OCI-LY3 (cell line): Measurements from ENCODE around the gene RAB8B.

Experiments used
- H2AFZ ChIP-seq: fragments of 200-600, 300-600 bp; shearing (Covaris generic); 2 replicates; pipeline ENCODE4 v1.6.0; 2014; ENCODE audit warnings: antibody characterized with exemption, low read depth, low read length
- H3K27ac ChIP-seq: fragments of 200-600, 300-600 bp; sonication (generic); 2 replicates; pipeline ENCODE4 v1.5.1; 2014; ENCODE audit warnings: mild to moderate bottlenecking, low read length, moderate library complexity, mixed read lengths
- H3K27me3 ChIP-seq: fragments of 200-600, 300-600 bp; sonication (generic); 2 replicates; pipeline ENCODE4 v1.6.1; 2014; ENCODE audit warnings: low read depth, low read length, mixed read lengths
- H3K36me3 ChIP-seq: fragments of 200-600, 300-600 bp; sonication (generic); replicated peaks from 2 replicates; pipeline ENCODE3; 2014; ENCODE audit warnings: low read depth, low read length, mixed read lengths
- H3K4me1 ChIP-seq: fragments of 300-600, 200-600 bp; sonication (generic); 2 replicates; pipeline ENCODE4 v1.6.1; 2014; ENCODE audit warnings: low read length, mixed read lengths
- H3K4me2 ChIP-seq: fragments of 200-600, 300-600 bp; sonication (generic); 2 replicates; pipeline ENCODE4 v1.6.1; 2014; ENCODE audit warnings: low read length, mixed read lengths
- H3K4me3 ChIP-seq: fragments of 300-600, 200-600 bp; sonication (generic); 2 replicates; pipeline ENCODE4 v1.5.1; 2014; ENCODE audit warnings: antibody characterized with exemption, mild to moderate bottlenecking, low read length, moderate library complexity
- H3K79me2 ChIP-seq: fragments of 300-600, 200-600 bp; shearing (Covaris generic); 2 replicates; pipeline ENCODE4 v1.6.1; 2014; ENCODE audit warnings: mild to moderate bottlenecking, low read length, mixed read lengths
- H3K9ac ChIP-seq: fragments of 300-600, 200-600 bp; shearing (Covaris generic); 2 replicates; pipeline ENCODE4 v1.6.0; 2014; ENCODE audit warnings: mild to moderate bottlenecking, low read length, moderate library complexity
- H3K9me3 ChIP-seq: fragments of 200-600, 300-600 bp; shearing (Covaris generic); 2 replicates; pipeline ENCODE4 v1.6.1; 2014; ENCODE audit warnings: low read length, mixed read lengths; ENCODE audit not compliant: insufficient read depth
- H4K20me1 ChIP-seq: fragments of 200-600, 300-600 bp; sonication (generic); 2 replicates; pipeline ENCODE4 v1.6.1; 2016; ENCODE audit warnings: low read length, mixed read lengths; ENCODE audit not compliant: insufficient read depth
- EZH2phosphoT487 ChIP-seq: fragments of 200-600 bp; shearing (Covaris generic); IDR thresholded peaks from 2 replicates; pipeline ENCODE4 v1.6.1; 2018; ENCODE audit warnings: antibody characterized with exemption, mixed run types, low read depth
- TF ChIP-seq, protein P1 (sequence below): fragments of 200-600, 300-600 bp; sonication (generic); IDR thresholded peaks from 2 replicates; pipeline ENCODE4 v1.5.1; 2014; ENCODE audit warnings: antibody characterized with exemption, low read length, low read depth

The RAB8B gene

DNA sequence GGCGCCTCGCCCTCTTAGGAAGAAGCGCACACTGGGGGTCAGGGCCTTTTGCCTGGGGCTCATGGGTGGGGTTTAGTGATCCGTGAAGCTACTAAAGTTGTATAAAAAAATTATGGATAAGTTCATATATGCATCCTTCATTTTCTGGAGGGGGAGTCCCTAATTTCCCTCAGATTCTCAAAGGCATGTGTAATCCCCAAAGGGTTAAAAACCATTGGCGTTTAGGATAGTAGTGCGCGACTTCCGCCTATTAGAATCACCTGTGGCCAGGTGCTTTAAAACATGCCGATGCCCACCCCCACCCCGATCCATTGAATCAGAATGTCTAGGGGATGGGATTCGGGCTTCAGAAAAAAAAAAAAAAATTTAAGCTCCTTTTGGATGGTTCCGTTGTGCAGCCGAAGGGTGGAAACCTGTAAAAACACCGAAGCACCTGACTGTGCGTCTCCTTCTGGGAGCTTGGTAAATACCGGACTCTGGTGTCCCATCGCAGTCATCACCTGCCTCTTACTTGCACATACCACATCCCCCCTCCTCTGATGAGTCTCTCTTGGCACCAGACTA is 88.6 kb downstream of the RAB8B start:
- Histone ChIP-seq H3K27ac (peak overlapping the region; percentile 39), H3K4me2 (peak overlapping the region; percentile 69), H3K9me3 (no peaks in the 10 kb centered on the region), H2AFZ (peak overlapping the region; percentile 86), H3K27me3 (no peaks in the 10 kb centered on the region), H3K4me1 (peaks cover 14% of the 10 kb centered on the region; the same call in 1 of the 2 replicates), H3K9ac (peak overlapping the region; percentile 91), H3K4me3 (peak overlapping the region; percentile 97), H3K36me3 (peaks cover 3% of the 10 kb centered on the region), H4K20me1 (no peaks in the 10 kb centered on the region), H3K79me2 (no peaks in the 10 kb centered on the region)
- no peak for TF ChIP-seq EZH2phosphoT487
- TF ChIP-seq, protein P1, sequence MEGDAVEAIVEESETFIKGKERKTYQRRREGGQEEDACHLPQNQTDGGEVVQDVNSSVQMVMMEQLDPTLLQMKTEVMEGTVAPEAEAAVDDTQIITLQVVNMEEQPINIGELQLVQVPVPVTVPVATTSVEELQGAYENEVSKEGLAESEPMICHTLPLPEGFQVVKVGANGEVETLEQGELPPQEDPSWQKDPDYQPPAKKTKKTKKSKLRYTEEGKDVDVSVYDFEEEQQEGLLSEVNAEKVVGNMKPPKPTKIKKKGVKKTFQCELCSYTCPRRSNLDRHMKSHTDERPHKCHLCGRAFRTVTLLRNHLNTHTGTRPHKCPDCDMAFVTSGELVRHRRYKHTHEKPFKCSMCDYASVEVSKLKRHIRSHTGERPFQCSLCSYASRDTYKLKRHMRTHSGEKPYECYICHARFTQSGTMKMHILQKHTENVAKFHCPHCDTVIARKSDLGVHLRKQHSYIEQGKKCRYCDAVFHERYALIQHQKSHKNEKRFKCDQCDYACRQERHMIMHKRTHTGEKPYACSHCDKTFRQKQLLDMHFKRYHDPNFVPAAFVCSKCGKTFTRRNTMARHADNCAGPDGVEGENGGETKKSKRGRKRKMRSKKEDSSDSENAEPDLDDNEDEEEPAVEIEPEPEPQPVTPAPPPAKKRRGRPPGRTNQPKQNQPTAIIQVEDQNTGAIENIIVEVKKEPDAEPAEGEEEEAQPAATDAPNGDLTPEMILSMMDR = no peak

DNA sequence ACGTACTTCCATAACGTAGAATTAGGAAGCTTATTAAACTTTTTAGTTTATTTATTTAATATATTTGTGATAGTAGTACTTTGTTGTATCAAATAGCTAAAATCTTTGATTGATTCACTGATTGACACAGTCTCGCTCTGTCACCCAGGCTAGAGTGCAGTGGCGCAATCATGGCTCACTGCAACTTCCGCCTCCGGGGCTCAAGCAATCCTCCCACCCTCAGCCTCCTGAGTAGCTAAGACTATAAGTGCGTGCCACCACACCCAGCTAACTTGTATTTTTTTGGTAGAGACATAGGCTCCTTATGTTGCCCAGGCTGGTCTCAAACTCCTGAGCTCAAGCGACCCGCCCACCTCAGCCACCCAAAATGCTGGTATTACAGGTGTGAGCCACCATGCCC is 93.7 kb downstream of the RAB8B start:
- no peak overlapping the region for H3K4me3 ChIP-seq
- H4K20me1 ChIP-seq = no peaks in the 10 kb centered on the region
- no peak for TF ChIP-seq EZH2phosphoT487
- TF ChIP-seq, protein P1 = no peak
- H3K9me3 ChIP-seq = no peaks in the 10 kb centered on the region
- H3K9ac ChIP-seq = no peak overlapping the region
- no peaks in the 10 kb centered on the region for H3K79me2 ChIP-seq
- H3K27ac ChIP-seq = no peak overlapping the region
- H3K36me3 ChIP-seq = peaks cover 3% of the 10 kb centered on the region
- H2AFZ ChIP-seq = no peak overlapping the region
- H3K4me2 ChIP-seq = no peak overlapping the region
- no peaks in the 10 kb centered on the region for H3K27me3 ChIP-seq
- peaks cover 6% of the 10 kb centered on the region; the same call in 1 of the 2 replicates for H3K4me1 ChIP-seq

DNA sequence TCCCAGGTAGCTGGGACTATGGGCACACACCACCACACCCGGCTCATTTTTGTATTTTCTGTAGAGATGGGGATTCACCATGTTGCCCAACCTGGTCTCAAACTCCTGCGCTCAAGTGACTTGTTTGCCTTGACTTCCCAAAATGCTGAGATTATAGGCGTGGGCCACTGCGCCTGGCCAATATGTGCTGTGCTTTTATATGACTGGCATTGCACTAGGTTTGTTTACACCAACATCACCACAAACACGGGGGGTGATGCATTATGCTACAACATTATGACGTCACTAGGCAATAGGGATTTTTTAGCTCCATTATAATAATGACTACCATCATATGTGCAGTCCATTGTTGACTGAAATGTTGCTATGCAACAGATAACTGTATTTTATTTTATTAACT is 94.9 kb downstream of the RAB8B start:
- Histone ChIP-seq H3K27me3 (no peaks in the 10 kb centered on the region), H3K27ac (no peak overlapping the region), H3K9ac (no peak overlapping the region), H3K79me2 (no peaks in the 10 kb centered on the region), H3K4me1 (peaks cover 6% of the 10 kb centered on the region; the same call in 1 of the 2 replicates), H3K4me3 (no peak overlapping the region), H3K9me3 (no peaks in the 10 kb centered on the region), H4K20me1 (no peaks in the 10 kb centered on the region), H3K36me3 (peaks cover 3% of the 10 kb centered on the region), H3K4me2 (no peak overlapping the region), H2AFZ (no peak overlapping the region)
- TF ChIP-seq, protein P1 = no peak
- no peak for TF ChIP-seq EZH2phosphoT487

DNA sequence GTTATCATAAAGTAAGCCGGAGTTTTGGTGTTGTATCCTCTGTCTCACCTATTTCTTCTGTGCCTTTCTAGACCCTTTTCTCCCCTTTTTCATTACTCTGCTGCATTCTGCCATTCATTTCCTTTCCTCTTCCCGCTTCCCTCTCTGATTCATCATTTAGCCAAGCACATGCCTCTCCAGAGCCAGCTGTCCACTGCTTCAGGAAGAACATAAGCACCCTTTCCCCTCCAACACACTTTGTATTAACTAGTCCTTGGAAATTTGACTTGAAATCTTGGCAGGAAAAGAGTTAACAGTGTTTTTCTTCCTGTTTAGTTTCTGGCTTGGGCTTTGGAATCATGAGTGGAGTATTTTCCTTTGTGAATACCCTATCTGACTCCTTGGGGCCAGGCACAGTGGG is 97.7 kb downstream of the RAB8B start:
- Histone ChIP-seq H4K20me1 (no peaks in the 10 kb centered on the region), H3K4me3 (no peak overlapping the region), H2AFZ (no peak overlapping the region), H3K4me1 (peaks cover 6% of the 10 kb centered on the region; the same call in 1 of the 2 replicates), H3K9ac (no peak overlapping the region), H3K4me2 (no peak overlapping the region), H3K27me3 (no peaks in the 10 kb centered on the region), H3K79me2 (no peaks in the 10 kb centered on the region), H3K9me3 (no peaks in the 10 kb centered on the region), H3K27ac (no peak overlapping the region), H3K36me3 (no peaks in the 10 kb centered on the region)
- TF ChIP-seq EZH2phosphoT487 = no peak
- TF ChIP-seq, protein P1 = no peak
